Panc1 (cell line): ENCODE results near the gene DAPK2. TPM values are rescaled to one million over a fixed set of nuclear protein-coding genes. Genes with fewer than 3 reads are reported as not detected.

Experiments used
- ATAC-seq: fragments of 200-7000 bp; cut with Tn5 transposase; 2 replicates; pipeline ENCODE4 v1.9.1; 2020; ENCODE audit warnings: mild to moderate bottlenecking, moderate library complexity
- BruUV-seq: library from RNA; stranded (reverse); fragments of 400-500 nt; replicated peaks from 2 replicates; lab custom pipeline; 2021; lab: Mats Ljungman, UMichigan
- CTCF ChIA-PET: fragments of 300-600 bp; sonication (Branson Sonifier 250); formaldehyde crosslinking; loops from one replicate; lab custom pipeline; 2022; ENCODE audit warnings: antibody characterized with exemption; lab: Charles Lee
- POLR2A ChIA-PET: fragments of 300-600 bp; sonication (Branson Sonifier 250); formaldehyde crosslinking; loops from one replicate; lab custom pipeline; 2022; ENCODE audit warnings: antibody characterized with exemption; lab: Charles Lee
- DNase-seq: peaks from one replicate; pipeline ENCODE4 v3.0.0-alpha.2; 2010; ENCODE audit warnings: low read depth, low spot score
- H3K27ac ChIP-seq: 2 replicates; pipeline ENCODE4 v1.5.1; 2011; ENCODE audit warnings: mild to moderate bottlenecking, low read length, inconsistent platforms
- H3K27me3 ChIP-seq: fragments of 200-500 bp; sonication (Bioruptor generic); 2 replicates; pipeline ENCODE4 v1.6.0; 2014; ENCODE audit warnings: low read length, inconsistent platforms; ENCODE audit not compliant: control insufficient read depth, insufficient read depth
- H3K36me3 ChIP-seq: fragments of 200-500 bp; sonication (Bioruptor generic); 2 replicates; pipeline ENCODE4 v1.5.1; 2014; ENCODE audit warnings: inconsistent platforms, mild to moderate bottlenecking, low read length, moderate library complexity; ENCODE audit not compliant: control insufficient read depth, insufficient read depth
- H3K4me1 ChIP-seq: 2 replicates; pipeline ENCODE4 v1.5.1; 2011; ENCODE audit warnings: inconsistent platforms, mild to moderate bottlenecking, low read length, moderate library complexity; ENCODE audit not compliant: control insufficient read depth, insufficient read depth
- H3K4me3 ChIP-seq, 2 experiments: 2 replicates each; pipeline ENCODE4 v1.5.1; 2011 to 2012; ENCODE audit warnings: low read depth in 2 of 2, low read length in 2 of 2, mild to moderate bottlenecking in 2 of 2, inconsistent platforms in 1 of 2, moderate library complexity in 1 of 2
- H3K9me3 ChIP-seq: fragments of 200-500 bp; sonication (Bioruptor generic); 2 replicates; pipeline ENCODE4 v1.5.1; 2014; ENCODE audit warnings: low read depth, mild to moderate bottlenecking, inconsistent platforms, low read length, moderate library complexity; ENCODE audit not compliant: control insufficient read depth, insufficient read depth
- CTCF ChIP-seq: fragments of 450-650 bp; IDR thresholded peaks from 2 replicates; pipeline ENCODE4 v1.5.1; 2017; ENCODE audit warnings: mild to moderate bottlenecking
- POLR2AphosphoS5 ChIP-seq: IDR thresholded peaks from 2 replicates; pipeline ENCODE4 v1.6.1; 2012; ENCODE audit warnings: mild to moderate bottlenecking, low read depth, low read length, moderate library complexity
- REST ChIP-seq, 2 experiments: IDR thresholded peaks; 2 replicates each; pipeline ENCODE4 v1.6.1; 2011 to 2012; ENCODE audit warnings: low read depth in 2 of 2, control low read depth in 1 of 2, low read length in 1 of 2, mild to moderate bottlenecking in 1 of 2, moderate library complexity in 1 of 2; ENCODE audit not compliant: insufficient read depth in 1 of 2
- SIN3A ChIP-seq: IDR thresholded peaks from 2 replicates; pipeline ENCODE4 v1.6.1; 2012; ENCODE audit warnings: low read depth, mild to moderate bottlenecking, low read length, moderate library complexity, borderline replicate concordance; ENCODE audit not compliant: insufficient read depth
- TCF7L2 ChIP-seq: IDR thresholded peaks from 2 replicates; pipeline ENCODE4 v1.6.1; 2011; ENCODE audit warnings: mild to moderate bottlenecking, low read depth, low read length, inconsistent platforms
- in situ Hi-C: cut with HindIII; loops from 2 replicates; pipeline ENCODE4 v1.10.0; 2016; ENCODE audit warnings: low sequenced_read_pairs, low pct_unique_long_range_greater_than_20kb
- intact Hi-C: fragments of 100-400 bp; cut with micrococcal nuclease; formaldehyde crosslinking; loops from one replicate; pipeline ENCODE4 v1.10.0; 2022; ENCODE audit not compliant: unreplicated experiment
- total RNA-seq: library from RNA; stranded (reverse); gene quantifications from one replicate; pipeline ENCODE4 v1.2.1, GENCODE V29; 2021; ENCODE audit not compliant: unreplicated experiment

DAPK2 gene
- total RNA-seq, 1 experiment from 2014 or later = 10.2 TPM

GRCh38 chr15:63995789-63996188, 50.5 kb downstream of the DAPK2 start:
- no peak overlapping the region for H3K27ac ChIP-seq
- no peaks in the 10 kb centered on the region for H3K27me3 ChIP-seq
- no peaks in the 10 kb centered on the region for H3K4me1 ChIP-seq
- ChIA-PET CTCF (no interaction called here), POLR2A (no interaction called here)
- H3K4me3 ChIP-seq = no peak overlapping the region
- BruUV-seq = no TSS peak
- intact Hi-C loops = no loop called here
- no peaks in the 10 kb centered on the region for H3K9me3 ChIP-seq
- no peak for ATAC-seq
- no peaks in the 10 kb centered on the region for H3K36me3 ChIP-seq
- TF ChIP-seq POLR2AphosphoS5 = no peak
- TF ChIP-seq REST (IDR thresholded peaks at IDR 0.05; ENCODE audit: insufficient read depth in 1 of 2, low read depth in 2 of 2, low read length in 1 of 2) = no peak
- TF ChIP-seq TCF7L2 = no peak
- TF ChIP-seq SIN3A = no peak
- no peak for TF ChIP-seq CTCF
- in situ Hi-C loops = no loop called here
- no peak for DNase-seq

- no peaks in the 10 kb centered on the region for H3K27me3 ChIP-seq
- CTCF ChIA-PET = interaction anchor here (0.6 kb wide), 1 partner anchor 116 kb away, joined by 4 read pairs; no protein-coding TSS in a partner anchor
- intact Hi-C loops (no loop called here), in situ Hi-C loops (no loop called here)
- no TSS peak for BruUV-seq
- ATAC-seq (no peak), DNase-seq (no peak)
- no peak overlapping the region for H3K4me3 ChIP-seq
- POLR2A ChIA-PET = interaction anchor here (0.6 to 0.7 kb wide), 2 partner anchors 298 to 370 kb away, joined by 3 to 4 read pairs; no protein-coding TSS in a partner anchor
- no peaks in the 10 kb centered on the region for H3K9me3 ChIP-seq
- H3K27ac ChIP-seq = no peak overlapping the region
- H3K4me1 ChIP-seq = no peaks in the 10 kb centered on the region
- no peaks in the 10 kb centered on the region for H3K36me3 ChIP-seq
- TF ChIP-seq TCF7L2 (no peak), POLR2AphosphoS5 (no peak), CTCF (no peak), SIN3A (no peak), REST (IDR thresholded peaks at IDR 0.05; ENCODE audit: insufficient read depth in 1 of 2, low read depth in 2 of 2, low read length in 1 of 2) (no peak)
Observed at GRCh38 chr15:63994073-63994600, 52.1 kb downstream of the DAPK2 start.
